Thyroid gland (tissue), 4 donors: ENCODE measurements around the gene UBXN6.

Experiments
- CTCF ChIP-seq, 6 experiments: fragments of 200-600 bp in 3 of 6; fragments of 450-650 bp in 3 of 6; sonication (generic) in 3 of 6; IDR thresholded peaks; one replicate each; pipeline ENCODE4 v1.5.1; 2016 to 2019; ENCODE audit warnings: antibody characterized with exemption in 6 of 6, mild to moderate bottlenecking in 2 of 6, inconsistent platforms in 1 of 6, moderate library complexity in 1 of 6
- POLR2A ChIP-seq, 2 donors: fragments of 450-650 bp; IDR thresholded peaks; one replicate each; pipeline ENCODE4 v1.6.1; 2017; ENCODE audit warnings: antibody characterized with exemption in 2 of 2, mild to moderate bottlenecking in 2 of 2, moderate library complexity in 1 of 2

- TF ChIP-seq CTCF (IDR thresholded peaks at IDR 0.05) (no peak), POLR2A (IDR thresholded peaks at IDR 0.05) (no peak)
Measured at GRCh38 chr19:4431808-4432674, 25.6 kb downstream of the UBXN6 start.
